Tibial artery (tissue), 4 donors: ENCODE measurements around the gene GRIK3.

ENCODE experiments used
- DNase-seq, 2 donors: peaks; one replicate each; pipeline ENCODE4 v3.0.0-alpha.2; 2019
- H3K27ac ChIP-seq, 2 donors: fragments of 200-600 bp; sonication (generic) in 1 of 2; 1 replicate in 1 of 2; 2 replicates in 1 of 2; pipeline ENCODE4 v1.5.1; 2018 to 2019; ENCODE audit warnings: mild to moderate bottlenecking in 1 of 2
- H3K27me3 ChIP-seq, 2 donors: fragments of 200-600 bp; sonication (generic) in 1 of 2; one replicate each; pipeline versions ENCODE4 v1.5.1 to v1.6.0; 2016 to 2019
- H3K36me3 ChIP-seq, 3 donors: fragments of 200-600 bp; sonication (generic) in 2 of 3; one replicate each; pipeline ENCODE4 v1.5.1; 2016 to 2019; ENCODE audit warnings: mild to moderate bottlenecking in 2 of 3
- H3K4me1 ChIP-seq, 4 donors: fragments of 200-600 bp; sonication (generic) in 2 of 4; 1 replicate in 3 of 4; 2 replicates in 1 of 4; pipeline ENCODE4 v1.5.1; 2016 to 2019
- H3K4me3 ChIP-seq, 2 donors: fragments of 200-600 bp; sonication (generic) in 1 of 2; 1 replicate in 1 of 2; 2 replicates in 1 of 2; pipeline ENCODE4 v1.5.1; 2018 to 2019; ENCODE audit warnings: mild to moderate bottlenecking in 2 of 2
- H3K9me3 ChIP-seq, 3 donors: fragments of 200-600 bp; sonication (generic) in 1 of 3; one replicate each; pipeline ENCODE4 v1.5.1; 2016 to 2019
- intact Hi-C: fragments of 100-400 bp; cut with DNase I; formaldehyde crosslinking; loops from one replicate; pipeline ENCODE4 v1.15.0; 2023; ENCODE audit warnings: low total_unique reads
- TF ChIP-seq, protein P1 (sequence below), 2 experiments: fragments of 200-600 bp in 1 of 2; fragments of 450-650 bp in 1 of 2; IDR thresholded peaks; one replicate each; pipeline ENCODE4 v1.5.1; 2017 to 2019; ENCODE audit warnings: antibody characterized with exemption in 2 of 2, mild to moderate bottlenecking in 1 of 2, moderate library complexity in 1 of 2

The GRIK3 gene

DNA sequence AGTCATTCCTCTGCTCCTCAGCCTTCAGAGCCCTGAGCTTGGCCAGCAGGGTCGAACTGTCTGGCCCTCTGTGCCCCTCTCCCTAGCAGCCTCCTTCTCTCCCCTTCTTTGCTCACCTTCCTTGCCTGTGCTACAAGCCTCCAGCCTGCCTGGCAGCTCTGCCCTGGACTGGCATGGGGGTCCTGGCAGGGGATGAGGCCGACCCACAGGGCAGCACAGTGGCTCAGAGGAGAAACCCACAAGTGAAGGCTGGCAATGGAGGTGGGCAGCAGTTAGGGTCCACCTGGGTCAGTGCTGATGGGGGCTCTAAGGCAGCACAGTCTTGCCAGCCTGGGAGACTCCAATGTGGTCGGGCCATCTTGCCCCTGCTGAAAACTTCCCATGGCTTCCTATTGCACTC lies 274.2 kb downstream of the GRIK3 start:
- Histone ChIP-seq H3K36me3 (no peaks in the 10 kb centered on the region), H3K4me3 (no peak overlapping the region), H3K27ac (no peak overlapping the region), H3K27me3 (peaks cover 0 to 5% of the 10 kb centered on the region in 2 donors), H3K9me3 (peaks cover 0 to 7% (median 0%) of the 10 kb centered on the region in 3 donors), H3K4me1 (no peaks in the 10 kb centered on the region)
- intact Hi-C loops = no loop called here
- TF ChIP-seq, protein P1, sequence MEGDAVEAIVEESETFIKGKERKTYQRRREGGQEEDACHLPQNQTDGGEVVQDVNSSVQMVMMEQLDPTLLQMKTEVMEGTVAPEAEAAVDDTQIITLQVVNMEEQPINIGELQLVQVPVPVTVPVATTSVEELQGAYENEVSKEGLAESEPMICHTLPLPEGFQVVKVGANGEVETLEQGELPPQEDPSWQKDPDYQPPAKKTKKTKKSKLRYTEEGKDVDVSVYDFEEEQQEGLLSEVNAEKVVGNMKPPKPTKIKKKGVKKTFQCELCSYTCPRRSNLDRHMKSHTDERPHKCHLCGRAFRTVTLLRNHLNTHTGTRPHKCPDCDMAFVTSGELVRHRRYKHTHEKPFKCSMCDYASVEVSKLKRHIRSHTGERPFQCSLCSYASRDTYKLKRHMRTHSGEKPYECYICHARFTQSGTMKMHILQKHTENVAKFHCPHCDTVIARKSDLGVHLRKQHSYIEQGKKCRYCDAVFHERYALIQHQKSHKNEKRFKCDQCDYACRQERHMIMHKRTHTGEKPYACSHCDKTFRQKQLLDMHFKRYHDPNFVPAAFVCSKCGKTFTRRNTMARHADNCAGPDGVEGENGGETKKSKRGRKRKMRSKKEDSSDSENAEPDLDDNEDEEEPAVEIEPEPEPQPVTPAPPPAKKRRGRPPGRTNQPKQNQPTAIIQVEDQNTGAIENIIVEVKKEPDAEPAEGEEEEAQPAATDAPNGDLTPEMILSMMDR (IDR thresholded peaks at IDR 0.05) = no peak
- peak in 1 of 2 donors; percentile 49 for DNase-seq

DNA sequence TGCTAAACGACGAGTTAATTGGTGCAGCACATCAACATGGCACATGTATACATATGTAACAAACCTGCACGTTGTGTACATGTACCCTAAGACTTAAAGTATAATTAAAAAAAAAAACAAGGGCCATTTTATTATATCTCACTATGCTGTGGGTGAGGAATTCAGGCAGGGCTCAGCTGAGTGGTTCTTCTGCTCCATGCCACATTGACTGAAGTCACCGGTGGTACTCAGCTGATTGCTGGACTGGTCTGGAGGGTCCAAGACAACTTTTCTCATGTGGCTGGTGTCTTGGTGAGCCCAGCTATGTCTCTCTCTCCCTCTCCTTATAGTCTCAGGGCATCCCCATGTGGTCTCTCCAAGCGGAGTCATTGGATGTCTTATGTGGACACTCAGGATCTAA lies 275.0 kb downstream of the GRIK3 start:
- TF ChIP-seq, protein P1 (IDR thresholded peaks at IDR 0.05) = no peak
- Histone ChIP-seq H3K27me3 (peaks cover 0 to 3% of the 10 kb centered on the region in 2 donors), H3K36me3 (no peaks in the 10 kb centered on the region), H3K9me3 (peaks cover 0 to 7% (median 0%) of the 10 kb centered on the region in 3 donors), H3K4me3 (no peak overlapping the region), H3K27ac (no peak overlapping the region), H3K4me1 (no peaks in the 10 kb centered on the region)
- intact Hi-C loops = no loop called here
- no peak for DNase-seq

DNA sequence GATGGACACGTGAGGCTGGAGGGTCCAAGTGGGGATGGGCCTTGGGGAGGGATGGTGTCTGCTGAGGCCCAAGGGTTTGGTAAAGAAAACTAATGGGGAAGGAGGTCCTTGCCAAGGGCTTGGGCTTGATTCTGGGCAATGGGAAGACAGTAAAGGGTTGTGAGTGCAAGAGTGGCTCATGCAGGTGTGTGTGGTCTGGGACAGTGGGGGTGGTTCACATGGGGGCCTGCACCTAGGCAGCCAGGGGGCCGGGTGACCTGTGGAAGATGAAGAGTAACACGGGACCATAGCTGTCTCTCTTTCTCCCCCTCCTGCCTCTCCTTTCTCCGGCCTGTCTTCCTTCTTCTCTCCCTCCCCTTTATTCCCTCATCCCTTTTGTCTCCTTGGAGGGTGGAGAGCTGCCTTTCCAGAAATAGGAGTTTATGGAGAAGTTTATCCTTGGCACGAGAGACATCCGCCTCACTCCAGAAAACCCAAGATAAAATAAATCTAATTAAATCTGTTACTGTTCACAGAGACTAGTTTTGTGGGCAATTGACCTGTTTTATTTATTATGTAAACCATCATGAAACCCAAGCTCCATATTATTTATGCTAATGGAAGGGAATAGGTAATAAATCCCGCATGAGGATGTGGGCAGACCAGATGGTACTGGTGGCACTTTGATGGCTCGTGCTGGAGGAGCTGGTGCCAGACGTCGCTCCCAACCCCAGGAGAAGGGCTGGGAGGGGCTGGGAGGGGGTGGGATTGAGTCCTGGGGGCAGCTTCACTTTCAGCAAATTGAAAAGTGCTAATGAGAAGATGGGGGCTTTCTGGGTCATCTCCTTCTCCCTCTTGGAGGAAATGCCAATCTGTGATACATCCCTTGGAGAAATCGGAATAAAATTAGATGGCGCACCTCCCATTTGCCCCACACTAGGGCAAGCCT lies 278.7 kb downstream of the GRIK3 start:
- Histone ChIP-seq H3K27ac (no peak overlapping the region), H3K4me1 (no peaks in the 10 kb centered on the region), H3K36me3 (no peaks in the 10 kb centered on the region), H3K4me3 (no peak overlapping the region), H3K27me3 (peaks cover 0 to 13% of the 10 kb centered on the region in 2 donors), H3K9me3 (peaks cover 0 to 7% (median 0%) of the 10 kb centered on the region in 3 donors)
- TF ChIP-seq, protein P1 (IDR thresholded peaks at IDR 0.05) = no peak
- DNase-seq = peak in 1 of 2 donors; percentile 19
- intact Hi-C loops = no loop called here

DNA sequence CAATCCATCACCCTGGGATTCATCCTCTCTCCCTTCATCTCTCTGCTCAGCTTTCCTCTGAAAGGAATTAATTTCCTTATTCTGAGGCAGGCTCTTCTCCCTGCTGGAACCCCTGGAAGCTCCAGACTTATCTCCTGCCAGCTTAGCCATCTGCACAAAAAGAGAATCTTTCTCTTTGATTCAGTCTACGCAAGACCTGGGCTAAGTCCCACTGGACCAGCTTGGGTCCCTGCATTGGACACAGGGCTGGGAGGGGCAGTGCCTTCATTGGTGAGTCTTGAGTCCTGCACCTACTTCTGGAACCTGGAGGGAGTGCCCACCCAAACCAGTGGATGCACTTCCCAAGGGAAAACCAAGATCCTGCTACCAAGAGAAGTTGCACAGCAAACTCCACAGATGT lies 279.9 kb downstream of the GRIK3 start:
- Histone ChIP-seq H3K4me3 (no peak overlapping the region), H3K27ac (no peak overlapping the region), H3K9me3 (peaks cover 0 to 1% (median 0%) of the 10 kb centered on the region in 3 donors), H3K4me1 (no peaks in the 10 kb centered on the region), H3K27me3 (peaks cover 0 to 13% of the 10 kb centered on the region in 2 donors), H3K36me3 (no peaks in the 10 kb centered on the region)
- TF ChIP-seq, protein P1 (IDR thresholded peaks at IDR 0.05) = no peak
- peak in 1 of 2 donors; percentile 29 for DNase-seq
- intact Hi-C loops = no loop called here

DNA sequence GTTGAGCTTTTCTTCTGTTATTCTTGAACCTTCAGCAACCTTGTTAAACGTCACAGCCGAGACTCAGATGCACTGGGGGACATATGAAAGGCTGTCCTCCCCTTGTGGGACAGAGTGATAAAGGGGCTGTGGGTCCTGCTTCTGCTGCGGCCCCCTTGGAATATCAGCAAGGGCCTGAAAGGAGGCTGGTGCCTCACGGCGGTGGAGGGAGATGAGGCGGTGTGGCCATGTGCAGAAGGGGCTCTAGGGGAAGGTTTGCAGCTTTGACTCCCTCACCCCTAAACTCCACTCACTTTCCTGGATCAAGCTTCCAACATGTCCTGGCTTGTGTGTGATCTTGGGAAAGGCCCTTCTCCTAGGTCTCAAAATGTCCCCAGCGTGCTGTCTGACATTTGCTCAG lies 280.9 kb downstream of the GRIK3 start:
- Histone ChIP-seq H3K9me3 (no peaks in the 10 kb centered on the region), H3K27me3 (peaks cover 0 to 13% of the 10 kb centered on the region in 2 donors), H3K36me3 (no peaks in the 10 kb centered on the region), H3K27ac (no peak overlapping the region), H3K4me3 (no peak overlapping the region), H3K4me1 (no peaks in the 10 kb centered on the region)
- no peak for DNase-seq
- TF ChIP-seq, protein P1 (IDR thresholded peaks at IDR 0.05) = no peak
- intact Hi-C loops = no loop called here
